ENCODE measurements around the gene TXNDC15.
A peak's percentile ranks its signal among the peaks of the same experiment; 100 is the strongest.
"Not testable (repeated sequence)": the region's sequence is repeated elsewhere in the genome, so short reads cannot be mapped to it uniquely, and the experiment has no call there.

TXNDC15 gene

DNA sequence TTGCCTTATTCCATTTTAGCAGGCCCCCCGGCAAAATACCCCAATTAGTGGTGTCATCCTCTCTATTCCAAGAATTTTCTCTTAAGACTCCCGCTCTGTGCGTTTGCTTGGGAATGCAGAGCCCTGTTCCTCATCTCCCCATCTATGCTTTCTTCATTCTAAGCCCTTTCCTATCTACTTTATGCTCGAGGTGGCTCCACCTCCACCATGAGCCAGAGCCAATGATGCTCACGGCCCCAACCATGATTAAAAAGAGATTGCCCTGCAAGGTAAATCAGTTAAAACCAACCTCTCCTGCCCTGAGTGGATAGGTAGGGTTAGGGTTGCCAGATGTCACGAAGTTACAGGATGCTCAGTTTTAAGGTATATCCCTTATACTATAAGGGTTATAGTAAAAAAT, 677 bp upstream of the TXNDC15 start:
- CTCF ChIA-PET: no interaction called here
- DNase-seq (ENCODE audit: extremely low spot score): no peak

GRCh38 chr5:134874831-134875655, 872 bp downstream of the TXNDC15 start:
- CTCF ChIA-PET: interaction anchor here (0.5 to 1.1 kb wide), 2 partner anchors 16 to 30 kb away, joined by 4 to 7 read pairs; partner anchors contain the start of gene PCBD2
- POLR2A ChIA-PET: interaction anchor here (0.9 to 2.6 kb wide), 12 partner anchors 8 to 342 kb away, joined by 3 to 28 read pairs (median 6); partner anchors contain the start of genes C5orf24 and PCBD2
- peak; percentile 37 for DNase-seq (ENCODE audit: extremely low spot score)
- no peak for TF ChIP-seq TARDBP (IDR thresholded peaks at IDR 0.05)
- no peak for TF ChIP-seq FOXA1 (IDR thresholded peaks at IDR 0.05)
- no peak for TF ChIP-seq ZNF384 (IDR thresholded peaks at IDR 0.05)
- TF ChIP-seq LEF1 (IDR thresholded peaks at IDR 0.05; ENCODE audit: borderline replicate concordance): no peak
- no peak for TF ChIP-seq ELF4 (IDR thresholded peaks at IDR 0.05)
- no peak for TF ChIP-seq FOXM1 (IDR thresholded peaks at IDR 0.05; ENCODE audit: borderline replicate concordance)
- TF ChIP-seq NFRKB (IDR thresholded peaks at IDR 0.05): no peak
- TF ChIP-seq ARNT (IDR thresholded peaks at IDR 0.05): no peak
- TF ChIP-seq L3MBTL2 (conservative IDR thresholded peaks at IDR 0.05): no peak
- TF ChIP-seq FOXK2 (IDR thresholded peaks at IDR 0.05): no peak
- no peak for TF ChIP-seq CTBP1 (IDR thresholded peaks at IDR 0.05; ENCODE audit: borderline replicate concordance)
- TF ChIP-seq BHLHE40 (IDR thresholded peaks at IDR 0.05; ENCODE audit: borderline replicate concordance): no peak

More for the DNA sequence above, 677 bp upstream of the TXNDC15 start:
- TF ChIP-seq TARDBP (IDR thresholded peaks at IDR 0.05): no peak
- TF ChIP-seq SP1 (IDR thresholded peaks at IDR 0.05): no peak
- no peak for TF ChIP-seq ARNT (IDR thresholded peaks at IDR 0.05)
- no peak for TF ChIP-seq NFRKB (IDR thresholded peaks at IDR 0.05)
- no peak for TF ChIP-seq FOXK2 (IDR thresholded peaks at IDR 0.05)
- TF ChIP-seq FOXA1 (IDR thresholded peaks at IDR 0.05): no peak
- no peak for TF ChIP-seq BHLHE40 (IDR thresholded peaks at IDR 0.05; ENCODE audit: borderline replicate concordance)
- no peak for TF ChIP-seq CTBP1 (IDR thresholded peaks at IDR 0.05; ENCODE audit: borderline replicate concordance)
- no peak for TF ChIP-seq FOXM1 (IDR thresholded peaks at IDR 0.05; ENCODE audit: borderline replicate concordance)
- TF ChIP-seq HDGF (IDR thresholded peaks at IDR 0.05; ENCODE audit: borderline replicate concordance): no peak
- TF ChIP-seq, protein P1, sequence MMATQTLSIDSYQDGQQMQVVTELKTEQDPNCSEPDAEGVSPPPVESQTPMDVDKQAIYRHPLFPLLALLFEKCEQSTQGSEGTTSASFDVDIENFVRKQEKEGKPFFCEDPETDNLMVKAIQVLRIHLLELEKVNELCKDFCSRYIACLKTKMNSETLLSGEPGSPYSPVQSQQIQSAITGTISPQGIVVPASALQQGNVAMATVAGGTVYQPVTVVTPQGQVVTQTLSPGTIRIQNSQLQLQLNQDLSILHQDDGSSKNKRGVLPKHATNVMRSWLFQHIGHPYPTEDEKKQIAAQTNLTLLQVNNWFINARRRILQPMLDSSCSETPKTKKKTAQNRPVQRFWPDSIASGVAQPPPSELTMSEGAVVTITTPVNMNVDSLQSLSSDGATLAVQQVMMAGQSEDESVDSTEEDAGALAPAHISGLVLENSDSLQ (IDR thresholded peaks at IDR 0.05): no peak
- no peak for TF ChIP-seq SUZ12 (IDR thresholded peaks at IDR 0.05)
- POLR2A ChIA-PET: interaction anchor here (0.7 to 2.6 kb wide), 16 partner anchors 9 to 605 kb away, joined by 3 to 28 read pairs (median 5); partner anchors contain the start of genes C5orf24, CAMLG and PCBD2

DNA sequence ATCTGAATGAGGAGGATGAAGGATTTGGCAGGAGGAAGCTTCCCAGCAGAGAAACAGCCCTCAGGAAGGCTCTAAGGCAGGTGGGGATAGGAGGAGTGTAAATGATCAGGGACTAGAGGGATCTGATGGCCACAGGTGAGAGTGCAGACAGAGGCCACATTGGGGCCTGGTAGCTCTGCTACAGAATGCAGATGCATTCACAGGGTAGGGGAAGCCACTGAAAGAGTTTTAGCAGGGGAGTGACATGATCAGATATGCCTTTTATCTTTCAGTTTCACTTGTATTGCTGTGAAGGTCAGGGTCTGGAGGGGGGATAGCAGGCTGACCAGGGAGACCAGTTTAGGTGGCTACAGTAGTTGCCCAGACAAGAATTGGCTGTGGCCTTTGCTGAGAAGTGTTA, 3.0 kb downstream of the TXNDC15 start:
- TF ChIP-seq FOXK2 (IDR thresholded peaks at IDR 0.05) (no peak), L3MBTL2 (conservative IDR thresholded peaks at IDR 0.05) (no peak), SP1 (IDR thresholded peaks at IDR 0.05) (no peak), NFRKB (IDR thresholded peaks at IDR 0.05) (no peak), FOXA1 (IDR thresholded peaks at IDR 0.05) (no peak), ARNT (IDR thresholded peaks at IDR 0.05) (no peak), ELF4 (IDR thresholded peaks at IDR 0.05) (no peak), TARDBP (IDR thresholded peaks at IDR 0.05) (no peak), CTBP1 (IDR thresholded peaks at IDR 0.05; ENCODE audit: borderline replicate concordance) (no peak), FOXM1 (IDR thresholded peaks at IDR 0.05; ENCODE audit: borderline replicate concordance) (no peak), BHLHE40 (IDR thresholded peaks at IDR 0.05; ENCODE audit: borderline replicate concordance) (no peak), HDGF (IDR thresholded peaks at IDR 0.05; ENCODE audit: borderline replicate concordance) (no peak)
- TF ChIP-seq, protein P1 (IDR thresholded peaks at IDR 0.05): no peak
- ChIA-PET CTCF (no interaction called here), POLR2A (interaction anchor here (1.1 to 1.3 kb wide), 2 partner anchors 27 to 32 kb away, joined by 3 to 4 read pairs; partner anchors contain the start of genes C5orf24 and PCBD2)
- DNase-seq (ENCODE audit: extremely low spot score): no peak

DNA sequence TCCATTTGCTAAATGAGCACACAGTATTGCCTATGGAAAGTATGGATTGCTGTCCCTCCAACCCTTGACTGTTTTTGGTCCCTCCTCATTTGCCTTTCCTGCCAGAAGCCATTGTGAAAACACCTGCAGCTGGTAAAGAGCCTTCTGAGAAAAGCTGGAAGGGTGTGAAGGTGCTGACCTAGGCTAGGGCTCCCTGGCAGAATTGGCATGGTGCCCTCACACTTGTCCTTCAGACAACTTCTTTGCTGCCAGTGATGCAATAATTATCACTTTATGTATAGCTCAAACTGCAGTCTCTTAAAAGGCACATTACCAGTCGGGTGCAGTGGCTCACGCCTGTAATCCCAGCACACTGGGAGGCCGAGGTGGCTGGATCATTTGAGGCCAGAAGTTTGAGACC, 4.2 kb downstream of the TXNDC15 start:
- no peak for TF ChIP-seq TARDBP (IDR thresholded peaks at IDR 0.05)
- TF ChIP-seq BHLHE40 (IDR thresholded peaks at IDR 0.05; ENCODE audit: borderline replicate concordance): no peak
- TF ChIP-seq FOXM1 (IDR thresholded peaks at IDR 0.05; ENCODE audit: borderline replicate concordance): no peak
- TF ChIP-seq CTBP1 (IDR thresholded peaks at IDR 0.05; ENCODE audit: borderline replicate concordance): no peak
- no peak for DNase-seq (ENCODE audit: extremely low spot score)
- ChIA-PET CTCF (interaction anchor here (0.8 kb wide), 1 partner anchor 26 kb away, joined by 4 read pairs; the partner anchor contains the start of gene PCBD2), POLR2A (interaction anchor here (1.1 kb wide), 1 partner anchor 26 kb away, joined by 3 read pairs; no protein-coding TSS in a partner anchor)

- no peak for DNase-seq (ENCODE audit: extremely low spot score)
- CTCF ChIA-PET: no interaction called here
- POLR2A ChIA-PET: no interaction called here
- TF ChIP-seq HDGF (IDR thresholded peaks at IDR 0.05; ENCODE audit: borderline replicate concordance): no peak
- no peak for TF ChIP-seq FOXA1 (IDR thresholded peaks at IDR 0.05)
- TF ChIP-seq L3MBTL2 (conservative IDR thresholded peaks at IDR 0.05): no peak
- TF ChIP-seq ELF4 (IDR thresholded peaks at IDR 0.05): no peak
- TF ChIP-seq ARNT (IDR thresholded peaks at IDR 0.05): no peak
- no peak for TF ChIP-seq ZNF384 (IDR thresholded peaks at IDR 0.05)
- no peak for TF ChIP-seq SP1 (IDR thresholded peaks at IDR 0.05)
- no peak for TF ChIP-seq FOXK2 (IDR thresholded peaks at IDR 0.05)
- TF ChIP-seq CTBP1 (IDR thresholded peaks at IDR 0.05; ENCODE audit: borderline replicate concordance): no peak
Measured at GRCh38 chr5:134879456-134879855, 5.3 kb downstream of the TXNDC15 start.

DNA sequence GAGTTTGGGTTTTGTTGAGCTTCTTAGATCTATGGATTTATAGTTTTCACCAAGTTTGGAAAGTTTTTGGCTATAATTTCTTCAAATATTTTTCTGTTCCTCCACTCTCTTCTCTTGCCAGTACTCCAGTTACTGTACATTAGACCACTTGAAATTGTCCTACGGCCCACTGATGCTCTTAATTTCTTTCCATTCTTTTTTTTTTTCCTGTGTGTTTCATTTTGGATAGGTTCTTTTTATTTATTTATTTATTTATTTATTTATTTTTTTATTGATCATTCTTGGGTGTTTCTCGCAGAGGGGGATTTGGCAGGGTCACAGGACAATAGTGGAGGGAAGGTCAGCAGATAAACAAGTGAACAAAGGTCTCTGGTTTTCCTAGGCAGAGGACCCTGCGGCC, 6.8 kb downstream of the TXNDC15 start:
- POLR2A ChIA-PET; DNase-seq (ENCODE audit: extremely low spot score); CTCF ChIA-PET: not testable (repeated sequence)

GRCh38 chr5:134881711-134882110, 7.5 kb downstream of the TXNDC15 start:
- CTCF ChIA-PET, POLR2A ChIA-PET: not testable (repeated sequence)

More at GRCh38 chr5:134881711-134882110, 7.5 kb downstream of the TXNDC15 start:
- DNase-seq (ENCODE audit: extremely low spot score): not testable (repeated sequence)
